Body of pancreas (tissue), 4 donors: Measurements from ENCODE around the gene RPTOR. TPM values are rescaled to one million over a fixed set of nuclear protein-coding genes. Genes with fewer than 3 reads are reported as not detected.
"Not testable (repeated sequence)": the region's sequence is repeated elsewhere in the genome, so short reads cannot be mapped to it uniquely, and the experiment has no call there.

Experiments used
- ATAC-seq: fragments of 150-250 bp; one replicate; pipeline ENCODE4 v1.9.1; 2016
- DNase-seq, 4 donors: peaks; one replicate each; pipeline ENCODE4 v3.0.0-alpha.2; 2019
- H3K27ac ChIP-seq, 4 donors: fragments of 200-600 bp; sonication (generic); 1 replicate in 3 of 4; 2 replicates in 1 of 4; pipeline versions ENCODE4 v1.5.1 to v1.6.1; 2016 to 2019; ENCODE audit warnings: mild to moderate bottlenecking in 1 of 4, mixed read lengths in 1 of 4, moderate library complexity in 1 of 4
- H3K27me3 ChIP-seq, 2 donors: fragments of 200-600 bp; sonication (generic); one replicate each; pipeline ENCODE4 v1.6.0; 2016; ENCODE audit warnings: mild to moderate bottlenecking in 1 of 2
- H3K36me3 ChIP-seq, 2 donors: fragments of 200-600 bp; sonication (generic); replicated peaks in 1 of 2; 2 replicates each; pipeline ENCODE4 v1.5.1; 2016; ENCODE audit warnings: low read depth in 2 of 2; ENCODE audit not compliant: insufficient read depth in 1 of 2
- H3K4me1 ChIP-seq: fragments of 200-600 bp; sonication (generic); one replicate; pipeline ENCODE4 v1.6.0; 2016
- H3K4me3 ChIP-seq, 2 donors: fragments of 200-600 bp; sonication (generic); 1 replicate in 1 of 2; 2 replicates in 1 of 2; pipeline ENCODE4 v1.5.1; 2016 to 2019
- H3K9me3 ChIP-seq, 3 donors: fragments of 200-600 bp; sonication (generic); 1 replicate in 2 of 3; 2 replicates in 1 of 3; pipeline ENCODE4 v1.5.1; 2016
- CTCF ChIP-seq, 7 experiments: fragments of 450-650 bp in 4 of 7; fragments of 200-600 bp in 3 of 7; sonication (generic) in 3 of 7; IDR thresholded peaks; one replicate each; pipeline ENCODE4 v1.5.1; 2016 to 2019; ENCODE audit warnings: antibody characterized with exemption in 7 of 7
- POLR2A ChIP-seq, 3 donors: fragments of 450-650 bp; IDR thresholded peaks; one replicate each; pipeline ENCODE4 v1.6.1; 2016; ENCODE audit warnings: antibody characterized with exemption in 3 of 3, mild to moderate bottlenecking in 2 of 3
- WGBS, 2 donors: methylation state at CpG; one replicate each; pipeline ENCODE4 v1.1.5; 2017; 5-methylcytosine and 5-hydroxymethylcytosine counted together
- intact Hi-C: fragments of 100-400 bp; cut with DNase I; formaldehyde crosslinking; loops from one replicate; pipeline ENCODE4 v1.15.1; 2023
- total RNA-seq, 2 donors: library from RNA; depleted of rRNA; stranded (reverse); fragments of >200 nt; gene quantifications; one replicate each; pipeline ENCODE4 v1.1.0, GENCODE V29; 2016

The RPTOR gene
- total RNA-seq, 2 donors from 2014 or later, result 22.3 to 34.3 TPM

- intact Hi-C loops, result no loop called here
- TF ChIP-seq CTCF (IDR thresholded peaks at IDR 0.05) (no peak), POLR2A (IDR thresholded peaks at IDR 0.05) (no peak)
- DNase-seq (peak in 2 of 4 donors; percentile 29 to 42), ATAC-seq (no peak)
- no peaks in the 10 kb centered on the region for H3K36me3 ChIP-seq
- H3K4me3 ChIP-seq, result no peak overlapping the region
- no peaks in the 10 kb centered on the region for H3K4me1 ChIP-seq
- H3K27ac ChIP-seq, result no peak overlapping the region
- WGBS, 2 donors, result 42 to 66% methylated on average over 12 of the region's 12 CpGs
- H3K27me3 ChIP-seq, result no peaks in the 10 kb centered on the region
- no peaks in the 10 kb centered on the region for H3K9me3 ChIP-seq
Observed at GRCh38 chr17:80760511-80760911, 215.9 kb downstream of the RPTOR start.

GRCh38 chr17:80761110-80761871 is 216.7 kb downstream of the RPTOR start:
- no peak for TF ChIP-seq CTCF (IDR thresholded peaks at IDR 0.05)
- no peak for TF ChIP-seq POLR2A (IDR thresholded peaks at IDR 0.05)
- no peaks in the 10 kb centered on the region for H3K9me3 ChIP-seq
- no peaks in the 10 kb centered on the region for H3K27me3 ChIP-seq
- intact Hi-C loops, result no loop called here
- H3K4me1 ChIP-seq, result no peaks in the 10 kb centered on the region
- H3K36me3 ChIP-seq, result no peaks in the 10 kb centered on the region
- WGBS, 2 donors, result 78 to 84% methylated on average over 17 of the region's 17 CpGs
- DNase-seq, result no peak
- H3K27ac ChIP-seq, result no peak overlapping the region
- H3K4me3 ChIP-seq, result no peak overlapping the region
- no peak for ATAC-seq

DNA sequence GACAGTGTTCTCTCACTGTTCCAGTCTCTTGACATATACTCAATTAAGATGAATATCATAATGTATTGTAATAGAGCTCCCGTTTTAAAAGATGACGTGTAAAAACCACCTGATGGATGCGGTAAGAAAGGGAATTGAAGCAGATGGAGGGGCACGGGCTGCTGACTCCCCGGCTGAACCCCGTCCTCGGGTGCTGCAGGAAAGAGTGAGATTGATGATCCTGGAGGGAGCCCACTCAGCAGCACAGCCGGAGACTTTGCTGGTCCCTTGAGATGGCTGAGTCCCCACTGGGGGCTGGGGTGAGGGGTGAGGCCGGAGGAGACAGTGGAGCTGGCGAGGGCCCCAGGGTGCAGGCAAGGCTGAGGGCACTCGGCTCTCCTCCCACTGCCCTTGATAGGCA is 217.4 kb downstream of the RPTOR start:
- no peak overlapping the region for H3K27ac ChIP-seq
- WGBS, 2 donors, result 77 to 89% methylated on average over 9 to 11 of the region's 11 CpGs
- TF ChIP-seq POLR2A (IDR thresholded peaks at IDR 0.05) (no peak), CTCF (IDR thresholded peaks at IDR 0.05) (no peak)

DNA sequence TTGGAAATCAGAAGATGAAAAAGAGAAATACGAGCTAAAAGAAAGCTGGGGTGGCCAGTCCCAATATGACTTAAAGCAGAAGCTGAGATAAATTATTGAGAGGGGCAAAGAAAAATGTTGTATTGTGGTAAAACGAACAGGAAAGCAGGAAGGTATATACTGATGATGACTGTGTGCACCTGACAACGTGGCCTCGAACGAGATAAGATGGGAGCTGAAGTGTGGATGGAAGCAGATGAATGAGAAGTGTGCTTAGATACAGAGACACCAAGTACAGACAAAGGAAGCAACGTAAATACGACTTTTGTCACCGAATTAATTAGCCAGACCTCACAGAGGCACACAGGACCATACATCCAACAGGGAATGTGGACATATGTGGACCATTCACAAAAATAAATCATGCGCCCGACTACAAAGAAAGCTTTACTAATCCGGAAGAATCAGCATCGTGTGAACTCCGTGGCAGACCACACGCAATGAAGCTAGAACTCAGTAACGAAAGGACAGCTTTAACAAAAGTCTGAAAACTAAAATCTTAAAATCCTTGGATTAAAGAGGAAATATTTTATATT is 218.7 kb downstream of the RPTOR start:
- 74 to 84% methylated on average over 15 of the region's 15 CpGs for WGBS, 2 donors

More for the DNA sequence above, 217.4 kb downstream of the RPTOR start:
- no peaks in the 10 kb centered on the region for H3K9me3 ChIP-seq
- DNase-seq (no peak), ATAC-seq (no peak)
- intact Hi-C loops, result no loop called here
- no peaks in the 10 kb centered on the region for H3K36me3 ChIP-seq
- no peaks in the 10 kb centered on the region for H3K27me3 ChIP-seq
- H3K4me3 ChIP-seq, result no peak overlapping the region
- H3K4me1 ChIP-seq, result no peaks in the 10 kb centered on the region

GRCh38 chr17:80764627-80765145 is 220.0 kb downstream of the RPTOR start:
- WGBS, 2 donors, result 85 to 92% methylated on average over 4 of the region's 5 CpGs
- intact Hi-C loops, H3K27me3 ChIP-seq, H3K27ac ChIP-seq, H3K4me3 ChIP-seq, H3K4me1 ChIP-seq, DNase-seq, H3K9me3 ChIP-seq, H3K36me3 ChIP-seq, ATAC-seq: not testable (repeated sequence)

More for the DNA sequence above, 218.7 kb downstream of the RPTOR start:
- H3K4me3 ChIP-seq, result no peak overlapping the region
- intact Hi-C loops, result no loop called here
- ATAC-seq, result no peak
- no peaks in the 10 kb centered on the region for H3K27me3 ChIP-seq
- DNase-seq, result no peak
- TF ChIP-seq POLR2A (IDR thresholded peaks at IDR 0.05), result no peak
- no peak for TF ChIP-seq CTCF (IDR thresholded peaks at IDR 0.05)
- H3K27ac ChIP-seq, result no peak overlapping the region
- no peaks in the 10 kb centered on the region for H3K36me3 ChIP-seq
- no peaks in the 10 kb centered on the region for H3K9me3 ChIP-seq
- no peaks in the 10 kb centered on the region for H3K4me1 ChIP-seq
